Measurements from ENCODE around the gene MALT1.
"Not testable (repeated sequence)": the region's sequence is repeated elsewhere in the genome, so short reads cannot be mapped to it uniquely, and the experiment has no call there.

MALT1 gene

DNA sequence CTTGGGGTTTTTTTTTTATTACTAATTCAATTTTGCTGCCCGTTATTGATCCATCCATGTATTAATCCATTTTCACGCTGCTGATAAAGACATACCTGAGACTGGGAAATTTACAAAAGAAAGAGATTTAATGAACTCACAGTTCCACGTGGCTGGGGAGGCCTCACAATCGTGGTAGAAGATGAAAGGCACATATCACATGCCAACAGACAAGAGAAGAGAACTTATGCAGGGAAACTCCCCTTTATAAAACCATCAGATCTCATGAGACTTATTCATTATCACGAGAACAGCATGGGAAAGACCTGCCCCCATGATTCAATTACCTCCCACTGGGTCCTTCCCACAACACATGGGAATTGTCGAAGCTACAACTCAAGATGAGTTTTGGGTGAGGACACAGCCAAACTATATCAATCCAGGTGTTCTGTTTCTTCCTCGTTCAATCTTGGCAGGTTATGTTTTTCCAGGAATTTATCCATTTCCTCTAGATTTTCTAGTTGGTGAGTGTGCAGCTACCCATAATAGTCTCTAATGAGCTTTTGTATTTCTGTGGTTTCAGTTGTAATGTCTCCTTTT is 18.0 kb upstream of the MALT1 start:
- not testable (repeated sequence) for DNase-seq (ENCODE audit: low read depth in 2 of 2, low spot score in 1 of 2)

DNA sequence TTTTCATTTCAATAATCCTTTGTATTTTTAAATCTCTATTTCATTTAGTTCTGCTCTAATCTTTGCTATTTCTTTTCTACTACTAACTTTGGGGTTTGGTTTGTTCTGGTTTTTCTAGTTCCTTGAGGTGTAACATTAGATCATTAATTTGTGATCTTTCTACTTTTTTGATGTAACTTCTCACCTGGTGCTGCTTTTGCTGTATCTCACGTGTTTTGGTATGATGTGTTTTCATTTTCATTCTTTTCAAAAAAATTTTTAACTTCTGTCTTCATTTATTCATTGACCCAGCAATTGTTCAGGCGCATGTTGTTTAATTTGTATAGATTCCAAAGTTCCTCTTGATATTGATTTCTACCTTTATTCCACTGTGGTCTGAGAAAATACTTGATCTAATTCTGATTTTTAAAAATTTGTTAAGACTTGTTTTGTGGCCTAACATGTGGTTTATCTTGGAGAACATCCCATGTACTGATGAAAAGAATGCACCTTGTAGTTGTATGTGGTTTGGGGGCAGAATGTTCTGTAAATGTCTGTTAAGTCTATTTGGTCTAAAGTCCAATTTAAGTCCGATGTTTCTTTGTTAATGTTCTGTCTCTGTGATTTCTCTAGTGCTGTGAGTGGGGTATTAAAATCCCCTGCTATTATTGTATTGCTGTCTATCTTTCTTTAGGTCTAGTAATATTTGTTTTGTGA is 17.3 kb upstream of the MALT1 start:
- DNase-seq (ENCODE audit: low read depth in 2 of 2, low spot score in 1 of 2), result no peak

DNA sequence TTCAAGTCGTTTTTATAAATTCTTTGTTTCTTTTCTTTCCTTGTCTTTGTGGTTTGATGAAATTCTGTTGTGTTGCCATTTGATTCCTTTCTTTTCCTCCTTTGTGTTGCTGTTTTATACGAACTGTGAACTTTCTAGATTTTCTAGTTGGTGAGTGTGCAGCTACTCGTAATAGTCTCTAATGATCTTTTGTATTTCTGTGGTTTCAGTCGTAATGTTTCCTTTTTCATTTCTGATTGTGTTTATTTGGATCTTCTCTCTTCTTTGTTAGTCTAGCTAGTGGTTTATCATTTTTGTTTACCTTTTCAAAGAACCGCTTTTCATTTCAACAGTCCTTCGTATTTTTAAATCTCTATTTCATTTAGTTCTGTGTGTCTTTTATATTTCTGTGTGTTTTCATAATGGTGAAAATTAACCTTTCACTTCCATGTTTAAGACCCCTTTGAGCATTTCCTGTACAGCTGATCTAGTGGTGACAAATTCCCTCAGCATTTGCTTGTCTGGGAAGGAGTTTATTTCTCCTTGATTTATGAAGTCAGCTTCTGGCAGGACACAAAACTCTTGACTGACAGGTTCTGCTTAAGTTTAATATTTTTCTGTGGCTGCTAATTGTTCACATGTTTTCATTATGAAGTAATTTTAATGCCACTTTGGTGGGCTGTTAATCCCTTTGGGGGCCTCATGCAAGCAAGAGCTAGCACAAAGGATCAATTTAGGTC is 16.2 kb upstream of the MALT1 start:
- no peak for DNase-seq (ENCODE audit: low read depth in 2 of 2, low spot score in 1 of 2)

DNA sequence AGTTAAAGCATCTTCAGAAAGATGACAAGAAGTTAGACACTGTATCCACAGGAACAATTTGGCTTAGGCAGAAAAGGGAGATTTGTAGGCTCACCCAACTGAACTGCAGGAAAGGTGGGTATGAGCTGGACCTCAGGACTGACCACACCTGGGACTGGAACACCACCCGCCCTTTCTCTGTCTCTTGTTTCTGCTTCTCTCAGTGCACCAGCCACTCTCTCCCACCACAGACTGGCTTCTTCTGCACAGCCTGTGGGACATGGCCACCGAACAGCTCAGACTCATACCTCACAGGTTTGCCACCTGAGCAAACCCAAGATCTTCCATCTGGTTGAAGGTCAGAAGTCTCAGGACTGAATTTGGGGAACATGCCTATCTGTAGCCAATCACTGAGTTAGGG is 14.2 kb upstream of the MALT1 start:
- no peak for DNase-seq (ENCODE audit: low read depth in 2 of 2, low spot score in 1 of 2)

DNA sequence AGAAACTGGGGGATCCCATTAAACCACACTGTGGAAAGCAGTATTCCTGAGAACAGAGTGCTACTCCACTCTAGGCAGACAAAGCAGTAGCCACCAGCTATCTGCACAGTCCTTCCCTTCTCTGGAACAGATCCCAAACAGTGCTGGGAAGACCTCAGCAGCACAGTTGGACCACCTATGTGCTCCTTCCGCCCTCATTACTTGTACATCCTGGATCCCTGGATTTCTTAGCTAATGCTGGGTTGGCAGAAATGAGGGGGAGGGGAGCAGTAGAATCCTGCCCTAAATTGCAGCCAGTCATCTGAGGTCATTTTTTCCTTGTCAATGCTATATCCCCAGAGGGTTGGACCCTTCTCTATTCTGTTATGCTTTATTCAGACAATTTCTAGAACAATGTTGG is 13.8 kb upstream of the MALT1 start:
- no peak for DNase-seq (ENCODE audit: low read depth in 2 of 2, low spot score in 1 of 2)

DNA sequence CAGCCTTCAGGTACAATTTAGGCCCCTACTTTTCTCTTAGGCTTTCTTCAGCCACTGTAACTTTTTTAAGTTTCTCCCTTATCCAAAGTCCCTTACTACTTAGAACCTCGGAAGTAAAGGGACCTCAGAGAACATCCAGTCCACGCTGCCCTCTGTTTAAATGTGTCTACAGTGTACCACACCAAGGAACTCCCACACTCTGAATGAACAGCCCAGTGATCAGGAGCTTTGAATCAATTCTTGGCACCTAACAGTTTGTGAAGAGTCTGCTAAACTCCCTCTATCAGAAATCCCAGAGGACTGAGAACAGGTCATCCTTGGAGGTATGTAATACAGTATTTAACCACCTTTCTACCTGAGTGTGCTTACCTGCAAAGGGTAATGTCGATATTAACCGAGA is 11.6 kb upstream of the MALT1 start:
- DNase-seq (ENCODE audit: low read depth in 2 of 2, low spot score in 1 of 2), result no peak

DNA sequence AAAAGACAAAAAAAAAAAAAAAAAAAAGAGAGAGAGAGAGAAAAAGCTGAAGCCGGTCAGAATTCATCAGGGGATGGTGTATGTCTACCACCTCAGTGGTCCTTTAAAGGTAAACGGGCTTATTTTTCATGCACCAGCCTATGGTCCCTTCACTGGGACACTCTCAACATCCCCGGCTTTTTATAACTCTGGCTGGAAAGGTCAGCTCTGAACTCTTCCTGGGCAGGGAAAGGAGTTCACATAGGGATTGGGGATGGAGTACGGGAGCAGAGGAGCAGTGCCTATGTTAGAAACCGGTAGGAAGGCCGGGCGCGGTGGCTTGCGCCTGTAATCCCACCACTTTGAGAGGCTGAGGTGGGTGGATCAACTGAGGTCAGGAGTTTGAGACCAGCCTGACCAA is 10.3 kb upstream of the MALT1 start:
- DNase-seq (ENCODE audit: low read depth in 2 of 2, low spot score in 1 of 2), result no peak

DNA sequence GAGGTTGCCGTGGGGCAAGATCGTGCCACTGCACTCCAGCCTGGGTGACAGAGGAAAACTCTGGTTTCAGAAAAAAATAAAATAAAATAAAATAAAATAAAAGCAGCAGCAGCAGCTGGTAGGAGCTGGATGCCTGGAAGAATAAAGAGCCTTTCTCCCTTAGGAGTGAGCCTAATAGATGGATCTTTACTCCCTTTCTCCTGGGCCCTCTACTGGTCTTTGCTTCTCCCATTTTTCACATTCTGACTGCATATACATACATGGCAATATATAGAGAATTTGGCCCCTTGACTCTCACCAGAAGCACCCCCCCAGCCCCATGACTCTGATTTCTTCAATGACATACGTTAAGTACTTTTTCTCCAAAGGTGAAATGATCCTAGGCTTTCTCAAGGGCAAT is 9.8 kb upstream of the MALT1 start:
- DNase-seq (ENCODE audit: low read depth in 2 of 2, low spot score in 1 of 2), result no peak

DNA sequence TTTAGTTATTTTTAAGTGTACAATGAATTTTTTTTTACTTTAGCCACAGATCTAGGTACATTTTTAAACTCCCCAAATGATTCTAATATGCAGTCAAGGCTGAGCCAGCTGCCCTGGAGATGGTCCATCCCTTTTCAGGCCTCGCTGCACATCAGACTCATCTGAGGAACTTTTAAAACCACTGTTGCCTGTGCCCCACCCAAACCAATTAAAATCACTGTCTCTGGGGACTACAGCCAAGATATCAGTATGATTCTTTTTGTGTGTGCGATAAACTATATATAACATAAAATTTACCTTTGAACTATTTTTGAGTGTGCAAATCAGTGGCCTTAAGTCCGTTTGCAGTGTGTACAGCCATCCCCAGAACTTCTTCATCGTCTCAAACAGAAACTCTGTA is 9.1 kb upstream of the MALT1 start:
- DNase-seq (ENCODE audit: low read depth in 2 of 2, low spot score in 1 of 2), result no peak

DNA sequence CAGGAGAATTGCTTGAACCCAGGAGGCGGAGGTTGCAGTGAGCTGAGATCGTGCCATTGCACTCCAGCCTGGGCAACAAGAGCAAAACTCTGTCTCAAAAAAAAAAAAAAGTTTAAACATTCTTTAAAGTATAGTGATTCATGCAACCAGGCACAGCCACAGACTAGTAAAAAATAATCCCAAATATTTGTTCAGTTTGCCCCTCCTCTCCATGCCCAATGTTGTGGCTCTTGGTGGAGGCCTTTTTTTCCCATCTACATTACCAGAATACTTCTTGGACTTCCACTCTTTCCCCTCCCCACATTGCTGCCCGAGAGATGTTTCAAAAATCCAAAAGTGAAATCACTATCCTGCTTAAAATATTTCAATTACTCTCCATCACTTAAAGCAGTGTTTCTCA is 5.1 kb upstream of the MALT1 start:
- no peak for DNase-seq (ENCODE audit: low read depth in 2 of 2, low spot score in 1 of 2)

DNA sequence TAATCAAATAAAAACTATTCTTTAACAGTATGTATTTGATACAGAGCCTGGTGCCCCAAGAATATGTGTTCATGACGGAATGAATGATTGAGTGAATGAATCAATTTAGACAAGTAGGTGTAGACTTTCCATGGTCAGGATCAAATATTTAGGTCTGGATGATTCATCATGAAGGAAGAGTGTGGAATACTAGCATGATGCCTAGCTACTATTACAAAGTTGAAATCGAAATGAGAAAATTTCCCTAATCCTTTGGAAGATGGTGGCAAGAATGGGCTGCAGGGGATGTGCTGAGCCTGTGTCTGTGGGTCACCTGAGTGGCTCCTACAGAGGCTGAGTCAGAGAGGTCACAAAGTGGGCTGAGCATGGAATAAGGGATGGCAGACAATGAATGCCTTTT is 3.1 kb upstream of the MALT1 start:
- DNase-seq (ENCODE audit: low read depth in 2 of 2, low spot score in 1 of 2), result no peak

DNA sequence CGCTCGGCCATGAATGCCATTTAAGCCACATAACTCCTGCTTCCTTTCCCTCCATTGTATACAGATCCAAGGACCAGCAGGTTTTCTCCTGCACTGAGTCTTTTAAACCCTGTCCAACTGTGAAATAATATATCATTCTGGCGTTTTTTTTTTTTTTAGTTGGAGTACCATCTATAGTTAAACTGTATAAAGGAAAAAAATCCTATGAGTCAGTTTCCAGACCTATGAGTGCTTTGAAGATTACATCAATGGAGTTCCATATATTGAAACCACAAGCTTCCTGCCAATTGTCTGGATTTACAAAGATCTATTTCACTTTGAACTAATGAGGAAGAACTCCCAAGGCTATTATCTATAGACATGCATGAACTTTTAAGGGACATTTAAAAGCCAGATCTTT is 2.4 kb upstream of the MALT1 start:
- DNase-seq (ENCODE audit: low read depth in 2 of 2, low spot score in 1 of 2), result no peak

DNA sequence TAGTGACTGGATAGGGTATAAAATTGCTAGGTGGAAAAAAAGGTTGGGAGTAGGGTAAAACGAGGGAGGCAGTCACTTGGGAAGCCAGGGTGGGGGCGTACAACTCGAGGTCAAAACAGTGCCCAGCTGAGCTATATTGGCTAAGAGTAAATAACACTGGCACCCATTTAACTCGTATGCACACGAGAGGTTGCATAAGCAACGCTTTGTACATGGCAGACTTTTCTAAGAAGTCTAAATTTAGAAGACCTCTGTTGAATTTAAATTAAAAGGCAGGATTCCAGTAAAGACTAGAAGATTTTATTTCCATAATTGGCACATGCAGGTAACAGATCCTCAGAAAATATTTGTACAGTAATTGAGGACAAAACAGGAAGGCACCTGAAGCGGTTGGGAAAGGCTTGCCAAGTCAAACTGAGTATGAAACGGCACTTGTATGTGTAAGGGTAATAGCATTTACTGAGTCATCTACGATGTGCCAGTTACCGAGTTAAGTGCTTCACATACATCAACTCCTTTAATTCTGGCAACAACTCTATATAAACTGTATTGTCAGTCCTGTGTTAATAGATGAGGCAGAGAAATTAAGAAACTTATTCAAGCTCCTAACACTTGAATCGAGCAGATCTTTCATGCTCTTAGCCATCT is 1.4 kb upstream of the MALT1 start:
- no peak for DNase-seq (ENCODE audit: low read depth in 2 of 2, low spot score in 1 of 2)

DNA sequence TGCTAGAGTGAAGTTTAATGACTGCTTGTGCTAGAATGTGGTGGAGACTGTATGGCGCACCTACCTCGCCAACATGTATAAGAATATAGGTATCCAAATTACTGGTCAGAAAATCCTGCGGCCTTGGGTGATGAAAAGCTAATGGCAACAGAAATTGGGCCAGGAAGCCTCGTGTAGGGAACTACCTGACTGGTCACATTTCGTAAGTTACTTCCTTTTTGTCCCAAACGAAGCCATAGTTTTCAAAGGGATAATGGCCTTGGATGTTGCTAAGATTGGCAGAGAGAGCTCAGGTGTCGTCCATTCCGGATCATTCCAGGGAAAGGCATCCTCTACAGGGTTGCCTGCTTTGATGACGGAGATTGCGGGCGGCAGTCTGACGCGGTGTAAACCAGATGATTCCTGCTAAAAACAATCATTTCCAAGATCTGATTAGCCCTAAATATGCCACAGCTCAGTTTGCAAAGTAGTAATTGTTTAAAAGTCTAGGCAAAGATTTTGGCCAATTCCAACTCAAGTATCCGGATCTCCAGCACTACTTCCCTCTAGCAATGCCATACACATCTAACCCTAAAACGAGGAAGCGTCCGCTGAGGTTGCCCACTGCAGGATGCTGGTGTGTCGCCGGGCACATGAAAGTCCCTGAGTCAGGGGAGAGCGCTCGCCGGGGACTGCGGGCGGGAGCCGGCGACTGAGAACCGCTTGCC is 708 bp upstream of the MALT1 start:
- DNase-seq (ENCODE audit: low read depth in 2 of 2, low spot score in 1 of 2), result no peak

DNA sequence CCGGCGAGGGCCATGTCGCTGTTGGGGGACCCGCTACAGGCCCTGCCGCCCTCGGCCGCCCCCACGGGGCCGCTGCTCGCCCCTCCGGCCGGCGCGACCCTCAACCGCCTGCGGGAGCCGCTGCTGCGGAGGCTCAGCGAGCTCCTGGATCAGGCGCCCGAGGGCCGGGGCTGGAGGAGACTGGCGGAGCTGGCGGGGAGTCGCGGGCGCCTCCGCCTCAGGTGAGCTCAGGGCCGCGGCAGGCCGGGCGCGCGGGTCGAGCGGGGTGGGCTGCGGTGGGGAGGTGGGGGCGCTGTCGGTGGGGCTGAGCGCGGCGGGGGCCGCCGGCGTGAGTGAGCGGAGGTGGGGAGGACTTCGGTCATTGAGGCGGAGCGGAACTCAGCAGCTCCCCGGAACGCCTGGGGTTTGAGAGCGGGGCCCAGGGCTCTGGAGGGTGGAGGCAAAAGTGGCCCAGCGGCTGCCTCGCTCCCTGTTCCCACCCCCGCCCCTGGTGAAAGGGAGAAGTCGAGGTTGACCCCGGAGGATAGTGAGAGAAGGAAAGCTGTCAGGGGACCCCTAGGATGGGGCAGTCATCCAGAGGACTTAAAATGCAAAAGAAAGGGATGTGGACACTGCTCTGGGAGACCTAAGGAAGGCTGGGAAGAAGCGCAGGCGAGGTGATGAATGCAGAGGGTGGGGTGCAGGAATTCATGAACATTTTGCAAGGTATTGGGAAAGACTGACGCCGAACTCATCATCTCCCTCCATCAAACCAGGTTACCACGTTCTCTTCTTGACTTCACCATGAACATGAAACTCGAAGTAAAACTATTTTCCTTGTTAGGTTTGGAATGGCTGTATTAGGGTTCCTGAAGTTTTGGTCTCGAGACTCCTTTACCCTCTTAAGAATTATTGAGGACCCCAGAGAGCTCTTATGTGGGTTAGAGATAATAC is 633 bp downstream of the MALT1 start:
- peak in 1 of 2 donors; percentile 17 for DNase-seq (ENCODE audit: low read depth in 2 of 2, low spot score in 1 of 2)

DNA sequence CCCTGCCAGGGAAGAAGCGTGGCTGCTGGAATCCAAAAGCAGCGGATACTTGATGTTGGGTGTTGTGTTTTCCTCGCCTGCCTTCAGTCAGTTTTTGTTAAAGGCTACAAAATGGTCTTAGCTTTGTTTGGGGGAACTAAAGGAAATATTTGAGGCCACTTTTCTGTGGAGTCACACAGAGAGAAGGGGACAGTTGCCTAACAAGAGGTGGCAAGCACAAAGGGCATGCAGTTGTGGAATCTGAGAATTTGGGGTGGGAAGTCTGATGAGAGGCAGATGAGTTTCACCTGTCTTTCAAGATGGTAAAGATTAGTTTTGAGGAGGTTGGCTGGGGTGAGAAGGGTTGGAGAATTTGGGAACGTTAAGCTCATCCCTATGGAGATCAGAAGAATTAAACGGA is 2.9 kb downstream of the MALT1 start:
- no peak for DNase-seq (ENCODE audit: low read depth in 2 of 2, low spot score in 1 of 2)

DNA sequence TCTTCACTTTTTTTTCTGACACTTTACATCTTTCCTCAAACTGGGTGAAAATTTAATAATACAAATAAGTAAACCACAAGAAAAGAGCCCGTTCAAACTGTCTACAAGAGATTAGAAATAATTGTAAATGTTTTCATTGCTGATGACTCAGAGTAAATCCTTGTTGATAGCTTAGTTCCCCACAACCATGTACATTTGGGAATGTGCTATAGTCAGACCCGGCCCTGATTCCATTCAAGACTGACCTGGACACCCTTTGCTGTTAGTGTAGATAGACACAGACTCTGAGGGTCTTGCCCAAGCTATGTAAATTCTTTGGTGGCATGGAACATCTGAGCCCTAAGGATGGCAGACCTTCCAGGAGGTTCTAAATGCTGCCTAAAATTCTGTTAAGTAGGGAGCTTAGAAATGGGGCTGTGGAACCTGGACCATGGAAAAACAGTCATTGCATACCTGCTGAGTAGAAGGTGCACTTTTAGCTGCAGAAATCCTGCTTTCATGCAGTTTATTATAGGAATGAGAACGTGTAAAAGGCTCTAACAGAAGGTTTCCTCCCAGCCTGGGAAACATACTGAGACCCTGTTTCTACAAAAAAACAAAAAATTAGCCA is 3.7 kb downstream of the MALT1 start:
- DNase-seq (ENCODE audit: low read depth in 2 of 2, low spot score in 1 of 2), result no peak

DNA sequence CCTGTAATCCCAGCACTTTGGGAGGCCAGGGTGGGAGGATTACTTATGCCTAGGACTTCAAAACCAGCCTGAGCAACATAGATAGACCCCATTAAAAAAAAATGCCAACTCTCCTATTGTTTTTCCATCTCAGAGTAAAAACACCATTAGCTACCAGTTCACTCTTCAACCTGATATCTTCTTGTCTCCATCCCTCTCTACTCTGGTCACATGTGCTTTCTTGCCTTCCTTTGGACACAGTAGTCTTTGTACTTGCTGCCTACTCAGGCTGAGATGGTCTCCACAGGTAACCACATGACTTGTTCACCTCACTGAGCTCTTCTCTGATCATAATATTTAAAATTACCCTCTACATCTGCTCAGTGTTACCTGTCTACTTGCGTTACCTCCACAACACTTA is 5.0 kb downstream of the MALT1 start:
- DNase-seq (ENCODE audit: low read depth in 2 of 2, low spot score in 1 of 2), result no peak

DNA sequence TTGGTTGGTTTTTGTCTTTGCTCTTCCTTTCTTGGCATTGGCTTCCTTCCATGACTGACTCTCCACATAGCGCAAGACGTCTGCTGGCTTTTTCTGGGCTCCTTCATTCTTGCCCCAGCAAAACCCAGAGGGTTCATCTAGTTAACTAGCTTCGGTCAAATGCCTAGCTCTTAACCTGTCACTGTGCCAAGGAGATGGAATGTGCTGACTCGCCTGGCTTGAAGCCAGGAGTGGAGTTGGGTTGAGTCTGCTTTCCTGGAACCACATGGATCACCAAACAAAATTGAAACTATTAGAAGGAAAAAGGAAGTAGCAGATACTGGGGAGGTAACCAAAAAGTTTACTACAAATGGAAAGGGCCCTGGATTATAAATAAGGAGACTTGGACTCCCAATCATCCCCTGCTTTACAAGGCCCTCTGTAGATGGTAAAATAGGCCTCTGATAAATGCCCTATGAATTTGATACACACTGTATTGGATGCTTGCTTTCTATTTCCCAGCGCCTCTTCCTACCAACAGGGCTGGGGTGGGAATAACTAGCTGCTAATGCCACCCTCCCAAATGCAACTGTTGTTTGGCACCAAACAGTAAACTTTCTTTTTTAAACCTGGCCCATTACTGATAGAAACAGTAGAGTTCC is 11.3 kb downstream of the MALT1 start:
- no peak for DNase-seq (ENCODE audit: low read depth in 2 of 2, low spot score in 1 of 2)
